H9 (cell line): Measurements from ENCODE around the gene SWT1. TPM values are rescaled to one million over a fixed set of nuclear protein-coding genes. Genes with fewer than 3 reads are reported as not detected.

Experiments used
- DNase-seq: peaks from one replicate; pipeline ENCODE4 v3.0.0-alpha.2; 2017
- H2AFZ ChIP-seq: one replicate; pipeline ENCODE4 v1.6.1; 2013; ENCODE audit warnings: mild to moderate bottlenecking, low read length, control low read depth, moderate library complexity
- H2AK5ac ChIP-seq: 2 replicates; pipeline ENCODE4 v1.6.1; 2013; ENCODE audit warnings: low read length, control low read depth, mixed read lengths; ENCODE audit not compliant: insufficient read length
- H2BK120ac ChIP-seq: one replicate; pipeline ENCODE4 v1.6.1; 2013; ENCODE audit warnings: low read depth, mild to moderate bottlenecking, low read length, control low read depth, inconsistent platforms; ENCODE audit not compliant: poor library complexity, severe bottlenecking
- H2BK12ac ChIP-seq: 2 replicates; pipeline ENCODE4 v1.6.1; 2013; ENCODE audit warnings: low read length, control low read depth, mixed read lengths, low read depth; ENCODE audit not compliant: insufficient read length
- H2BK15ac ChIP-seq: 2 replicates; pipeline ENCODE4 v1.6.1; 2013; ENCODE audit warnings: low read depth, low read length, control low read depth
- H2BK20ac ChIP-seq: one replicate; pipeline ENCODE4 v1.6.1; 2013; ENCODE audit warnings: low read depth, mild to moderate bottlenecking, low read length, control low read depth, inconsistent platforms; ENCODE audit not compliant: poor library complexity, severe bottlenecking
- H2BK5ac ChIP-seq: 2 replicates; pipeline ENCODE4 v1.6.1; 2013; ENCODE audit warnings: low read length, control low read depth, mixed read lengths; ENCODE audit not compliant: insufficient read length
- H3K14ac ChIP-seq: 2 replicates; pipeline ENCODE4 v1.6.1; 2013; ENCODE audit warnings: low read length, control low read depth; ENCODE audit not compliant: insufficient read depth
- H3K18ac ChIP-seq: 2 replicates; pipeline ENCODE4 v1.6.1; 2013; ENCODE audit warnings: low read depth, mild to moderate bottlenecking, mixed read lengths, low read length, control low read depth; ENCODE audit not compliant: insufficient read length
- H3K23ac ChIP-seq: 2 replicates; pipeline ENCODE4 v1.6.1; 2013; ENCODE audit warnings: low read length, control low read depth, mixed read lengths, low read depth; ENCODE audit not compliant: insufficient read length
- H3K23me2 ChIP-seq: 2 replicates; pipeline ENCODE4 v1.6.1; 2013; ENCODE audit warnings: low read depth, mild to moderate bottlenecking, mixed read lengths, low read length, control low read depth; ENCODE audit not compliant: insufficient read length, poor library complexity, severe bottlenecking
- H3K27ac ChIP-seq: 2 replicates; pipeline ENCODE4 v1.5.1; 2013; ENCODE audit warnings: low read length, control low read depth, mixed read lengths, low read depth; ENCODE audit not compliant: insufficient read length
- H3K27me3 ChIP-seq: 2 replicates; pipeline ENCODE4 v1.6.1; 2013; ENCODE audit warnings: low read length, control low read depth, inconsistent platforms; ENCODE audit not compliant: insufficient read depth
- H3K4ac ChIP-seq: 2 replicates; pipeline ENCODE4 v1.6.1; 2013; ENCODE audit warnings: low read depth, mild to moderate bottlenecking, control low read depth, inconsistent platforms, low read length, moderate library complexity
- H3K4me1 ChIP-seq: 2 replicates; pipeline ENCODE4 v1.6.1; 2013; ENCODE audit warnings: low read length, control low read depth, inconsistent platforms; ENCODE audit not compliant: insufficient read depth
- H3K4me2 ChIP-seq: 2 replicates; pipeline ENCODE4 v1.6.1; 2013; ENCODE audit warnings: low read length, control low read depth, mixed read lengths; ENCODE audit not compliant: insufficient read length, insufficient read depth
- H3K56ac ChIP-seq: 2 replicates; pipeline ENCODE4 v1.6.1; 2013; ENCODE audit warnings: low read depth, mild to moderate bottlenecking, mixed read lengths, low read length, control low read depth; ENCODE audit not compliant: insufficient read length
- H3K79me1 ChIP-seq: 2 replicates; pipeline ENCODE4 v1.6.1; 2013; ENCODE audit warnings: low read depth, mild to moderate bottlenecking, moderate library complexity, low read length, control low read depth, inconsistent platforms; ENCODE audit not compliant: insufficient read depth, poor library complexity, severe bottlenecking
- H3K79me2 ChIP-seq: 2 replicates; pipeline ENCODE4 v1.6.1; 2013; ENCODE audit warnings: low read length, control low read depth, inconsistent platforms; ENCODE audit not compliant: insufficient read depth
- H3K9ac ChIP-seq: 2 replicates; pipeline ENCODE4 v1.6.1; 2013; ENCODE audit warnings: low read length, control low read depth, mixed read lengths; ENCODE audit not compliant: insufficient read length; ENCODE audit errors: extremely low read depth
- H3K9me3 ChIP-seq: one replicate; pipeline ENCODE4 v1.6.1; 2013; ENCODE audit warnings: low read depth, low read length, inconsistent platforms; ENCODE audit not compliant: control insufficient read depth
- H3T11ph ChIP-seq: one replicate; pipeline ENCODE4 v1.6.1; 2013; ENCODE audit warnings: mild to moderate bottlenecking, low read length, control low read depth, inconsistent platforms
- H4K20me1 ChIP-seq: one replicate; pipeline ENCODE4 v1.6.1; 2013; ENCODE audit not compliant: control insufficient read depth, insufficient read length, insufficient read depth
- H4K5ac ChIP-seq: 2 replicates; pipeline ENCODE4 v1.6.1; 2013; ENCODE audit warnings: low read depth, mild to moderate bottlenecking, mixed read lengths, low read length, control low read depth; ENCODE audit not compliant: insufficient read length
- H4K8ac ChIP-seq: replicated peaks from 2 replicates; pipeline ENCODE4 v1.6.1; 2013; ENCODE audit warnings: low read length, control low read depth, mixed read lengths, low read depth; ENCODE audit not compliant: insufficient read length
- H4K91ac ChIP-seq: 2 replicates; pipeline ENCODE4 v1.6.1; 2013; ENCODE audit warnings: low read depth, mild to moderate bottlenecking, moderate library complexity, mixed read lengths, low read length, control low read depth; ENCODE audit not compliant: insufficient read length
- H3K27ac Mint-ChIP-seq, 3 experiments: 2 replicates in 2 of 3; 3 replicates in 1 of 3; pipeline ENCODE4 v1.8.0; 2020 to 2021; ENCODE audit warnings: mixed read lengths in 3 of 3, mild to moderate bottlenecking in 1 of 3, moderate library complexity in 1 of 3
- H3K27me3 Mint-ChIP-seq: 2 replicates; pipeline ENCODE4 v1.8.0; 2021; ENCODE audit warnings: low read depth, mild to moderate bottlenecking, moderate library complexity, mixed read lengths
- H3K36me3 Mint-ChIP-seq, 3 experiments: 2 replicates in 2 of 3; 3 replicates in 1 of 3; pipeline ENCODE4 v1.8.0; 2020 to 2021; ENCODE audit warnings: low read depth in 3 of 3, mixed read lengths in 3 of 3; ENCODE audit not compliant: insufficient read depth in 1 of 3
- H3K4me1 Mint-ChIP-seq, 2 experiments: 2 replicates each; pipeline ENCODE4 v1.8.0; 2020; ENCODE audit warnings: mixed read lengths in 2 of 2
- H3K4me3 Mint-ChIP-seq, 2 experiments: 2 replicates in 1 of 2; 3 replicates in 1 of 2; pipeline ENCODE4 v1.8.0; 2020 to 2021; ENCODE audit warnings: mild to moderate bottlenecking in 2 of 2, mixed read lengths in 2 of 2, moderate library complexity in 1 of 2
- H3K9me3 Mint-ChIP-seq, 2 experiments: 2 replicates in 1 of 2; 3 replicates in 1 of 2; pipeline ENCODE4 v1.8.0; 2020; ENCODE audit warnings: mild to moderate bottlenecking in 2 of 2, mixed read lengths in 2 of 2, moderate library complexity in 1 of 2
- CTCF ChIP-seq: fragments of 200-600 bp; sonication (generic); conservative IDR thresholded peaks from 3 replicates; pipeline ENCODE4 v1.8.0; 2021; ENCODE audit warnings: antibody characterized with exemption, mild to moderate bottlenecking
- WGBS: extraction: QIAGEN DNeasy Blood & Tissue Kit; methylation state at CpG from one replicate; pipeline ENCODE4 v1.1.7; 2013; ENCODE audit warnings: missing lambda C conversion rate, low lambda C conversion rate, mixed read lengths; ENCODE audit not compliant: insufficient read length; ENCODE audit errors: extremely low coverage; 5-methylcytosine and 5-hydroxymethylcytosine counted together
- total RNA-seq: library from RNA; stranded (reverse); gene quantifications from 2 replicates; pipeline ENCODE4 v1.2.1, GENCODE V29; 2021

SWT1 gene
- total RNA-seq, 1 experiment from 2014 or later: 5.2 TPM

GRCh38 chr1:185129708-185130107, 27.3 kb upstream of the SWT1 start:
- peaks cover 23 to 50% (median 48%) of the 10 kb centered on the region in 3 experiments for H3K36me3 Mint-ChIP-seq
- no peak overlapping the region for H3K4me3 Mint-ChIP-seq
- no peak overlapping the region for H2BK5ac ChIP-seq
- no peak overlapping the region for H2AFZ ChIP-seq
- TF ChIP-seq CTCF: no peak
- no peak overlapping the region for H3T11ph ChIP-seq
- no peak overlapping the region for H3K27ac ChIP-seq
- H3K23me2 ChIP-seq: no peaks in the 10 kb centered on the region
- H4K8ac ChIP-seq: no peak overlapping the region
- H3K4me1 ChIP-seq: no peaks in the 10 kb centered on the region
- no peak overlapping the region for H2BK15ac ChIP-seq
- H3K4ac ChIP-seq: no peak overlapping the region
- H4K91ac ChIP-seq: no peak overlapping the region
- H4K20me1 ChIP-seq: no peaks in the 10 kb centered on the region
- no CpG with 5 or more reads among the region's 2 CpGs for WGBS
- no peaks in the 10 kb centered on the region for H3K27me3 Mint-ChIP-seq
- 0 out of 7 replicates have a peak overlapping the region, but pooled peaks of 1 of the 3 experiments have one; percentile 28 for H3K27ac Mint-ChIP-seq
- H3K56ac ChIP-seq: no peak overlapping the region
- no peaks in the 10 kb centered on the region for H3K79me2 ChIP-seq
- no peak for DNase-seq
- H3K23ac ChIP-seq: no peak overlapping the region
- no peaks in the 10 kb centered on the region for H3K9me3 ChIP-seq
- no peaks in the 10 kb centered on the region for H3K79me1 ChIP-seq
- no peaks in the 10 kb centered on the region for H3K27me3 ChIP-seq
- H3K4me2 ChIP-seq: no peak overlapping the region
- no peak overlapping the region for H2BK12ac ChIP-seq
- H2BK20ac ChIP-seq: no peak overlapping the region
- no peak overlapping the region for H3K9ac ChIP-seq
- H2BK120ac ChIP-seq: no peak overlapping the region
- H3K14ac ChIP-seq: no peak overlapping the region
- no peak overlapping the region for H2AK5ac ChIP-seq
- no peak overlapping the region for H4K5ac ChIP-seq
- peaks cover 5% of the 10 kb centered on the region in 2 experiments; a peak in 4 of 5 replicates for H3K9me3 Mint-ChIP-seq
- H3K4me1 Mint-ChIP-seq: no peaks in the 10 kb centered on the region
- H3K18ac ChIP-seq: no peak overlapping the region
